ENCODE data around the gene ORAI3. TPM values are rescaled to one million over a fixed set of nuclear protein-coding genes. Genes with fewer than 3 reads are reported as not detected.

The ORAI3 gene
- total RNA-seq, 2 donors from 2014 or later, result 19.0 to 35.7 TPM

GRCh38 chr16:30947859-30948666 lies 805 bp upstream of the ORAI3 start:
- Histone ChIP-seq H3K27me3 (replicated peaks; ENCODE audit: insufficient read depth) (no peaks in the 10 kb centered on the region), H3K9me3 (no peaks in the 10 kb centered on the region), H3K4me3 (peak overlapping the region; percentile 100), H3K4me1 (ENCODE audit: control insufficient read depth in 1 of 2, low read depth in 2 of 2) (peaks cover 25 to 37% of the 10 kb centered on the region in 2 donors), H3K36me3 (peaks cover 7% of the 10 kb centered on the region), H3K27ac (peak overlapping the region; percentile 89 to 97)
- ATAC-seq (ENCODE audit: insufficient number of reproducible peaks, low FRiP score, low read depth) (peak; percentile 54), DNase-seq (ENCODE audit: low spot score) (peak; percentile 84)
- no peak for TF ChIP-seq CTCF (IDR thresholded peaks at IDR 0.05)

GRCh38 chr16:30949650-30950515 lies 1.0 kb downstream of the ORAI3 start:
- TF ChIP-seq CTCF (IDR thresholded peaks at IDR 0.05), result no peak
- H3K4me1 ChIP-seq (ENCODE audit: control insufficient read depth in 1 of 2, low read depth in 2 of 2), result peaks cover 25 to 46% of the 10 kb centered on the region in 2 donors
- no peaks in the 10 kb centered on the region for H3K9me3 ChIP-seq
- no peaks in the 10 kb centered on the region for H3K27me3 ChIP-seq (replicated peaks; ENCODE audit: insufficient read depth)
- ATAC-seq (ENCODE audit: insufficient number of reproducible peaks, low FRiP score, low read depth), result no peak
- H3K36me3 ChIP-seq, result no peaks in the 10 kb centered on the region
- H3K27ac ChIP-seq, result peak overlapping the region; percentile 89 to 97
- H3K4me3 ChIP-seq, result peak overlapping the region; percentile 100
- no peak for DNase-seq (ENCODE audit: low spot score)

GRCh38 chr16:30950516-30951065 lies 1.7 kb downstream of the ORAI3 start:
- peaks cover 25 to 46% of the 10 kb centered on the region in 2 donors for H3K4me1 ChIP-seq (ENCODE audit: control insufficient read depth in 1 of 2, low read depth in 2 of 2)
- no peaks in the 10 kb centered on the region for H3K9me3 ChIP-seq
- no peaks in the 10 kb centered on the region for H3K27me3 ChIP-seq (replicated peaks; ENCODE audit: insufficient read depth)
- H3K4me3 ChIP-seq, result peak overlapping the region; percentile 100
- H3K36me3 ChIP-seq, result no peaks in the 10 kb centered on the region
- DNase-seq (ENCODE audit: low spot score) (no peak), ATAC-seq (ENCODE audit: insufficient number of reproducible peaks, low FRiP score, low read depth) (no peak)
- TF ChIP-seq CTCF (IDR thresholded peaks at IDR 0.05), result no peak
- H3K27ac ChIP-seq, result peak overlapping the region; percentile 89 to 97

GRCh38 chr16:30951193-30951592 lies 2.3 kb downstream of the ORAI3 start:
- H3K4me1 ChIP-seq (ENCODE audit: control insufficient read depth in 1 of 2, low read depth in 2 of 2), result peaks cover 25 to 46% of the 10 kb centered on the region in 2 donors
- no peak for TF ChIP-seq CTCF (IDR thresholded peaks at IDR 0.05)
- no peak overlapping the region for H3K4me3 ChIP-seq
- no peaks in the 10 kb centered on the region for H3K27me3 ChIP-seq (replicated peaks; ENCODE audit: insufficient read depth)
- no peak for DNase-seq (ENCODE audit: low spot score)
- no peak for ATAC-seq (ENCODE audit: insufficient number of reproducible peaks, low FRiP score, low read depth)
- peak overlapping the region; percentile 89 to 97 for H3K27ac ChIP-seq
- no peaks in the 10 kb centered on the region for H3K36me3 ChIP-seq
- no peaks in the 10 kb centered on the region for H3K9me3 ChIP-seq

- Histone ChIP-seq H3K27ac (peak overlapping the region; percentile 89 to 97), H3K4me3 (peak overlapping the region; percentile 6), H3K9me3 (no peaks in the 10 kb centered on the region), H3K4me1 (ENCODE audit: control insufficient read depth in 1 of 2, low read depth in 2 of 2) (peaks cover 25 to 49% of the 10 kb centered on the region in 2 donors), H3K27me3 (replicated peaks; ENCODE audit: insufficient read depth) (no peaks in the 10 kb centered on the region), H3K36me3 (no peaks in the 10 kb centered on the region)
- no peak for TF ChIP-seq CTCF (IDR thresholded peaks at IDR 0.05)
- DNase-seq (ENCODE audit: low spot score) (no peak), ATAC-seq (ENCODE audit: insufficient number of reproducible peaks, low FRiP score, low read depth) (peak; percentile 52)
Observed at GRCh38 chr16:30951750-30952149, 2.9 kb downstream of the ORAI3 start.
